Measurements from ENCODE around the gene CARS1.
A peak's percentile ranks its signal among the peaks of the same experiment; 100 is the strongest.

The CARS1 gene

GRCh38 chr11:3007404-3008010, 49.7 kb downstream of the CARS1 start:
- DNase-seq, result no peak

DNA sequence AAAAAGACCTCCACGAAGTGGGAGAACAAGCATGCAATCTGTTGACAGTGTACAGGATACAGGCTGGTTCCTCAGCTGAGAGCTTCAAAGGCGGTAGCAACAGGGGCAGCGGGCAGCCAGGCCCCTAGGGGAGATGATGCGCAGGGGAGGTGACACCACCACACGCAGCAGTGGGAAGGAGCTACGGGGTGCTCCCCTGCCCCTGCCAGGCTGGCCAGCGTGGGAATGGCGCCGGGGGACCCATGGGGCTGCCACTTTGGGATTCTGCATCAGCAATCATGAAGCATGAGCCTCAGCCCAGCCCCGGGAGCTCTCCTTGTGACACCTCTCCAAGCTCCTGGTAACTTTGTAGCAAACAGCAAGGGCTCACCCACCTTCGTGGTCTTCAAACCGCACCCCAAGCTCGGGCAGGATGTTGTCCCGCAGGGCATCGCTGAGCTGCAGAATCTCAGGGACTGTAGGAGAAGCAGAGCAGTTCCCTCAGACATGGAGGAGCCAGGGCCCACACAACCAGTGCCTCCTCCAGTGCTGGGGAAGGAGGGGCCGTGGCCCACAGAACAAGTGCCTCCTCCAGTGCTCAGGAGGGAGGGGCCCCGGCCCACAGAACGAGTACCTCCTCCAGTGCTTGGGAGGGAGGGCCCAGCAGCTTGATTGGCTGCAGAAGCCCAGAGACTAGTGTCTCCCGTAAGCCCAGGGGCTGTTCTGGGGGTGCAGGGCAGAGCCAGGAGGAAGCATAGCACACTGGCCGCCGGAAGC, 50.5 kb downstream of the CARS1 start:
- no peak for DNase-seq

- no peak for DNase-seq
Observed at GRCh38 chr11:3004481-3004880, 52.7 kb downstream of the CARS1 start.

DNA sequence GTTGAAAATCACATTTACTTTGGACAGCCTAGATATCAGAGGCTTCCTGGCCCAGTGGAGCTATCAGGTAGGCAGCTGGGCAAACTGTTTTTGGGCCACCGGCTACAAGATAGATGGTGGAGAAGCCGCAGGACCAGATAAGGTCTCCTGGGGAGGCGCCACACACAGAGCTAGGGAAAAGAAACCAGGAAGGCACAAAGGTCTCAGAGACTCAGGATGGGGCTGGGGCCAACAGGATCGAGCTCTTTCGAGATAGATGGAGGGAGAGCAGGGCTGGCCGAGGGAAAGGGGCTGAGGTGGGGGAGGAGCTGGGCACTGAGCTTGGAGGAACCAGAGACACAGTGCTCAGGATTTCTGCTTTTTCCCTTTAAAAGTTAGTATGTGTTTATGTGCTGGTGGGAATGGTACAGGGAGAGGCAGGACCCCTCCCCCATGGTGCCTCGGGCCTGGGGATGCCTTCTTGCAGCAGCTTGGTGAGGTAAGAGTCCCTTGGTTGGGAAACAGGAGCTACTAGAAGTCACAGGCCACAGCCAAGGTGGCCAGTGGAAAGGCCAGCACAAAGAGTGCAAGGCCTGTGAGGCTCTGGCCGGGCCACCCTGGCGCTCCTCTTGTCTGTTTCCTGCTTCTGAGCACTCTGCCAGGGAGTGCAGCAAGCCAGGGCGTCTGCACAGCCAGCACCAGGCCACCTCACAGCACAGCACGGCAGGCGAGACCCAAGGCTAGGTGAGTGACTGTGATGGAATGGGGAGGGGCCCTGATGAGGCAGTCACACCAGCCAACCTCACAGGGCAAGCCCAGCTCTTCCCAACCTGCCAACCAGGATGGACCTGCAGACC, 53.6 kb downstream of the CARS1 start:
- no peak for DNase-seq

- no peak for DNase-seq
Observed at GRCh38 chr11:3002871-3003270, 54.4 kb downstream of the CARS1 start.

DNA sequence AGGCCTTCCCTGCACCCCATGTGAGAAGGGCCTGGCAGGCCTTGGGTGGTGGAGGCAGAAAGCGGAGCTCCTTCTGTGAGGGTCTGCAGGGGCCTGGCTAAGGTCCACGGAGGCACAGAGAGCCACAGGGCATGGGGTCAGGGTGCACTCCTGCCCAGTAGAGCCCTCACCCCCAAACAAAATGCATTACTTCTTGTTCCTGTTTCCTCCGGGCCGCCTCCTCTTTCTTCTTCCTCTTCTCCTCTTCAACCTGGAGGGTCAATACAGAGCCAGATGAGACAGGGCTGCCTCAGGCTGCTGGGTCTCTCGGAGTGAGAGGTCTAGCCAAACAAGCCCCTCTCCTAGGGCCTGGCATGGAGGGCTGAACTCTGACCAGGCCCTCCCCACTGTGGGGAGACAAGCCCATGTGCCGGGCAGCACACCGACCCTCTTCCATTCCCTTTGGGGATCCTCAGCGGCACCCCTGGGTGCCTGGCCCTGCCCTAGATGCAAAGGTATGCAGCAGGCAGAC, 54.8 kb downstream of the CARS1 start:
- DNase-seq, result no peak

DNA sequence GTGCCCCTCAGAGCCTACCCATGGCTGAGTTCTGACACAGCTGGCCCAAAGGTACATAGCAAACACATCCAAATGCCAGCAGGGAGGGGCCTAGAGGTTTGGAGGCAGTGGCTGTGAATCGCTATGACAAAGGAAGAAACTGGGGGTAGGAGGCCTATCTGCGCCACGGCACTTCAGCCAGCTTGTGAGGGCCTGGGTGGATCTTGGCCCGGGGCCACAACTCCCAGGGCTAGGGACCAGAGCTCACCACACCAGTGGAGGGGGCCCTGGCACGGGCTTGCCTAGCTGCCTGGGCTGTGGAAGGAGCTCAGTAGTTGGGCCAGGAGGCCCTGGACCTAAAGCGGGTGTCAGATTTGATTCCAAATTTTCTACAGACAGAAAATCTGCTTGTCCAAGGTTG, 55.7 kb downstream of the CARS1 start:
- DNase-seq, result no peak

GRCh38 chr11:3000032-3000961, 56.9 kb downstream of the CARS1 start:
- DNase-seq, result no peak

DNA sequence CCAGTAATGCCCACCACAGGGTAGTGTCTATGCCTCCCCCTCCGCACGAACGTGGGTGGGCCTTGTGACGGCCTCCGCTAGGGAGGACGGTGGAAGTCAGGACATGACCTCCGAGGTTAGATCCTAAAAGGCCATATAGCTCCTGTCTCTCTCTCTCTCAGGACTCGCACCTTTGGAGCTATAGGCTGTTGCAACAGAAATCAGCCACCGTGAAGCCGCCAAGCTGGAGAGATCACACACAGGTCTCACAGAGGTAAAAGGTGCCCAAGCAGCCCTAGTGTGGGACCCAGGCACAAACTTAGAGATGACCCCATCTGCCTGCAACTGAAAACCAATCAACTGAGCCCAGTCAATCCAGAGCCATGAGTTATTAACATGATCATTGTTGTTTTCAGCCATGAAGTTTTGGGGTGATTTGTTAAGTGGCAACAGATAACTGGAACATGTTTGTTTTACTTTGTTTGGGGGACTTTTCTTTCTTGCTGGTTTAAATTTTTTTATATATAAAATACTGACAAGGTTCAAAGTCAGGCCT, 57.7 kb downstream of the CARS1 start:
- DNase-seq, result no peak

- DNase-seq, result no peak
Observed at GRCh38 chr11:2998073-2998850, 59.0 kb downstream of the CARS1 start.

GRCh38 chr11:2997406-2997805, 59.8 kb downstream of the CARS1 start:
- no peak for DNase-seq

- DNase-seq, result no peak
Observed at GRCh38 chr11:2996976-2997375, 60.2 kb downstream of the CARS1 start.

- DNase-seq, result no peak
Observed at GRCh38 chr11:2995893-2996554, 61.2 kb downstream of the CARS1 start.

- no peak for DNase-seq
Observed at GRCh38 chr11:2995031-2995561, 62.1 kb downstream of the CARS1 start.

DNA sequence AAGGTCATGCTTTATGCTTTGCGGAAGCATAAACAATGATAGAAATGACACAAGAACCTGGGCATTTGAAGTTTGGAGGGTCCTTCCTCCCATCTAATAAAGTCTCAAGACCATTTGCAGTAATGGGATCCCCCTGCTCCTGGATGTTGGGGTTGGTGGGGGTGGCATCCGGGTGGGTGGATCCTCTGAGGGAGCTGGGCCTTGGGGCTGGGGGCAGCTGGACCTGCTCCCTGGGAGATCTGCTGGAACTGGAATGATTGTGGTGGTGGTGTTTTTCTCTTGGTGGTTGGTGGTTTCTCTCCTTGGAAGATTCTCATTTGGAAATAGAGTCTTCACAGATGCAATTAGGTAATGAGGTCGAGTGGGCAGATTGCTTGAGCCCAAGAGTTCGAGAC, 62.9 kb downstream of the CARS1 start:
- DNase-seq, result no peak

- no peak for DNase-seq
Observed at GRCh38 chr11:2992997-2993325, 64.3 kb downstream of the CARS1 start.

DNA sequence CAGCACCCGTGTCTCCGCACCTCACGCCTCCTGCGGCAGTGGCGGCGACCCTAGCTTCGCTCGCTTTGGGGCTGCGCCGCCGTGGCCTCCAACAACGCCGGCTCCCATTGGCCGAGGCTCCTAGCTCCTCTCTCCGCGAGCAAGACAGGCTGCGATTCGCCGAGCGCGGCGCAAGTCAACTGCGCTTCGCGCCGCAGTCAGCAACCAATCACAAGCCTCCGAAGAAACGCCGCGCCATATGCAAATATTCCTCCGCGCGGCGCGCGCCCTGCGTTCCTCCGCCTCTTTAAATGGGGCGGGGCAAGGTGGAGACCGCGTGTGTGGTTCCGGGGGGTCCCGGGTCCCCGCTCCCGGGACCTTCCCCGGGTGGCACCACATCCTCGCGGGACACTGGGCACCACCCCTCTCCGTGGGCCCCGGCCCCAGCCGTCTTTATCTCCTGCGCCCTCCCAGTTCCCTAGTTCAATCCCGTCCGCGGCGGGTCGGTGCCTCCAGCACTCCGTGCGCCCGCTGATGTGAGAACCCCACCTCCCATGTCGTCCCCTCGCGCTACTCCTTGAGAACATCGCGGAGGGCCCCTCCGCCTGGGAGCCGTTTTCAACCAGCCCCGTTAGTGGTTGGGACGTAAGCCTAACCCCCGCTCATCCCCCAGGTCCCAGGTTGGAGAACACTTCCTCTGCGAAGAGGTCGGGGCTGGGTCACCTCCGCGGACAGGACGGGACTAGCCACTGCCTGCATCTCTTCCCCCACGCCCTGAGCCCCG, 64.8 kb downstream of the CARS1 start, which contains the start of gene NAP1L4:
NAP1L4 (minus strand) TSS at position 96 of the 763 bp plus-strand sequence. CDS start 13,109 bp downstream, outside the sequence.
- peak; percentile 95 to 99 for DNase-seq

DNA sequence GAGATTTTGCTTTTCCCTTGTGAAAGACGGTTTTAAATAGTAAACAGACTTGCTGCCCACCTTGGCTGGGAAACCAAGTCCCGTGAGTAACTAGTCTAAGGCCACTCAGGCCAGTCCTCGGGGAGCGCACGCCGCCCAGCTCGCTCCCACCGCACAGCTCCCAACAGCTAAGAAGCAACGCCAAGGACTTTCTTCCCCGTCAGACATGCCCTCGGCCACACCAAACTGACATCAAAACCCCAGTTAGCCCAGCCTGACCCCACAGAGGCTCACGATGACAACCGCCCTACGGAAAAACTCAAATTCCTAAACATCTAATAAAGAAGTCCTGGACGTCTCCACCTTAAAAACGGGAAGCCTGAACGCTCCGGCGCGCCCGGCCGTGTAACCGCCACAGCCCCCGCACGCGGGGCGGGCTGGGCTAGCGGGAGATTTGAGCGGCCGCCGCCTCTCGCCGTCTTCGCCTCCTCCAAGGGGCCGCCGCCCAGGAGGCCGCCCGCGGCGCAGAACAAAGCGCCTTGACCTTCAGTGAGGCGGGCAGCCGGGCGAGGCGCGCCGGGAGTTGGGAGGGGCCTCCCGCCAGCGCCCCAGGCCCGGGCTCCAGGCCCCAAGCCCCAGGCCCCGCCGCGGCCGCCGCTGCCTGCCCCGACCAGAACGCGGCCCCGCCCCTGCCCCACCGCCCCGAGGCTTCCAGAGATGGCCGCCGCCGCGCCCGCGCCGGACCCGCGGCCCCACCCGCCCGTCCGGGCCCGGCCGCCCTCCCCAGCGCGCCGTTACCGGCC, 65.6 kb downstream of the CARS1 start:
- no peak for DNase-seq

All from NCI-H1930 (cell line).